ENCODE data around the gene ZNF3.

- TF ChIP-seq CTCF (IDR thresholded peaks at IDR 0.05; ENCODE audit: low read depth, low read length, poor library complexity, severe bottlenecking) (no peak), EZH2phosphoT487 (IDR thresholded peaks at IDR 0.05; ENCODE audit: borderline replicate concordance, low read length) (no peak)
These were observed 24.5 kb downstream of the ZNF3 start for GRCh38 chr7:100057006-100057405.
